CD14-positive monocyte (primary cell): ENCODE data around the gene LRG1. TPM values are rescaled to one million over a fixed set of nuclear protein-coding genes. Genes with fewer than 3 reads are reported as not detected.

Experiments
- DNase-seq, 3 donors: peaks; one replicate each; pipeline ENCODE4 v3.0.0-alpha.2; 2011 to 2022
- H2AFZ ChIP-seq: 2 replicates; pipeline ENCODE4 v1.6.0; 2012; ENCODE audit warnings: mild to moderate bottlenecking, low read depth, low read length, inconsistent platforms; ENCODE audit not compliant: insufficient read depth, poor library complexity, severe bottlenecking
- H3K27ac ChIP-seq, 2 donors: 1 replicate in 1 of 2; 2 replicates in 1 of 2; pipeline ENCODE4 v1.5.1; 2012 to 2013; ENCODE audit warnings: low read length in 2 of 2, control low read depth in 1 of 2, inconsistent platforms in 1 of 2, low read depth in 1 of 2, mild to moderate bottlenecking in 1 of 2
- H3K27me3 ChIP-seq, 2 donors: one replicate each; pipeline versions ENCODE4 v1.6.0 to v1.6.1; 2011 to 2013; ENCODE audit warnings: low read length in 2 of 2; ENCODE audit not compliant: control insufficient read depth in 2 of 2, insufficient read depth in 2 of 2
- H3K36me3 ChIP-seq, 2 donors: replicated peaks in 1 of 2; 1 replicate in 1 of 2; 2 replicates in 1 of 2; pipeline versions ENCODE4 v1.5.1 to v1.6.1; 2012 to 2013; ENCODE audit warnings: low read length in 2 of 2, control low read depth in 1 of 2, inconsistent platforms in 1 of 2, mild to moderate bottlenecking in 1 of 2; ENCODE audit not compliant: insufficient read depth in 2 of 2, control insufficient read depth in 1 of 2
- H3K4me1 ChIP-seq, 2 donors: 1 replicate in 1 of 2; 2 replicates in 1 of 2; pipeline versions ENCODE4 v1.5.1 to v1.6.1; 2012 to 2013; ENCODE audit warnings: low read length in 2 of 2, control low read depth in 1 of 2, inconsistent platforms in 1 of 2, mild to moderate bottlenecking in 1 of 2, moderate library complexity in 1 of 2; ENCODE audit not compliant: insufficient read depth in 2 of 2, control insufficient read depth in 1 of 2
- H3K4me2 ChIP-seq: replicated peaks from 2 replicates; pipeline ENCODE3; 2012; ENCODE audit warnings: low read length, moderate library complexity, mild to moderate bottlenecking; ENCODE audit not compliant: poor library complexity, severe bottlenecking; ENCODE audit errors: extremely low read depth
- H3K4me3 ChIP-seq, 3 experiments: fragments of 200-600 bp in 1 of 3; sonication (generic) in 1 of 3; replicated peaks in 1 of 3; 1 replicate in 2 of 3; 2 replicates in 1 of 3; pipeline ENCODE4 v1.5.1; 2011 to 2013; ENCODE audit warnings: low read length in 3 of 3, mild to moderate bottlenecking in 3 of 3, control low read depth in 2 of 3, low read depth in 2 of 3, inconsistent platforms in 1 of 3, moderate library complexity in 1 of 3
- H3K79me2 ChIP-seq: 2 replicates; pipeline ENCODE4 v1.6.0; 2012; ENCODE audit warnings: mild to moderate bottlenecking, control low read depth, inconsistent platforms, low read length, moderate library complexity; ENCODE audit not compliant: insufficient read depth
- H3K9ac ChIP-seq: 2 replicates; pipeline ENCODE4 v1.6.0; 2017; ENCODE audit warnings: low read length, mild to moderate bottlenecking; ENCODE audit not compliant: insufficient read depth, poor library complexity, severe bottlenecking
- H3K9me3 ChIP-seq, 2 donors: replicated peaks in 1 of 2; 1 replicate in 1 of 2; 2 replicates in 1 of 2; pipeline versions ENCODE4 v1.5.1 to v1.6.1; 2012 to 2013; ENCODE audit warnings: low read length in 2 of 2, control low read depth in 1 of 2; ENCODE audit not compliant: control insufficient read depth in 1 of 2, insufficient read depth in 1 of 2
- H4K20me1 ChIP-seq: 2 replicates; pipeline ENCODE4 v1.6.0; 2012; ENCODE audit warnings: mild to moderate bottlenecking, low read length, control low read depth, moderate library complexity; ENCODE audit not compliant: insufficient read depth
- H3K27ac Mint-ChIP-seq, 7 donors: one replicate each; pipeline ENCODE4 v1.8.0; 2020; ENCODE audit warnings: mild to moderate bottlenecking in 7 of 7, mixed read lengths in 7 of 7, moderate library complexity in 6 of 7, inconsistent platforms in 2 of 7
- H3K27me3 Mint-ChIP-seq, 3 donors: one replicate each; pipeline ENCODE4 v1.8.0; 2021 to 2022; ENCODE audit warnings: low read depth in 3 of 3, mild to moderate bottlenecking in 3 of 3, mixed read lengths in 3 of 3, moderate library complexity in 3 of 3, inconsistent platforms in 1 of 3
- H3K36me3 Mint-ChIP-seq, 2 donors: one replicate each; pipeline ENCODE4 v1.8.0; 2020; ENCODE audit warnings: mixed read lengths in 2 of 2, inconsistent platforms in 1 of 2, mild to moderate bottlenecking in 1 of 2
- H3K4me1 Mint-ChIP-seq: one replicate; pipeline ENCODE4 v1.8.0; 2020; ENCODE audit warnings: mild to moderate bottlenecking, mixed read lengths
- H3K4me3 Mint-ChIP-seq, 2 donors: one replicate each; pipeline ENCODE4 v1.8.0; 2020; ENCODE audit warnings: mild to moderate bottlenecking in 2 of 2, mixed read lengths in 2 of 2, moderate library complexity in 1 of 2
- H3K9me3 Mint-ChIP-seq, 7 donors: one replicate each; pipeline ENCODE4 v1.8.0; 2020 to 2022; ENCODE audit warnings: mixed read lengths in 7 of 7, mild to moderate bottlenecking in 6 of 7, moderate library complexity in 6 of 7, inconsistent platforms in 2 of 7
- CTCF ChIP-seq: fragments of 200-600 bp; IDR thresholded peaks from one replicate; pipeline ENCODE4 v1.8.0; 2022; ENCODE audit warnings: antibody characterized with exemption, mild to moderate bottlenecking
- WGBS: methylation state at CpG from one replicate; pipeline ENCODE4 v1.1.5; 2013; ENCODE audit warnings: missing lambda C conversion rate; ENCODE audit not compliant: insufficient coverage; 5-methylcytosine and 5-hydroxymethylcytosine counted together
- intact Hi-C, 2 donors: fragments of 100-400 bp; cut with micrococcal nuclease; formaldehyde crosslinking; loops; one replicate each; pipeline versions ENCODE4 v1.15.0 to v1.15.1; 2023
- polyA plus RNA-seq, 3 donors: library from polyadenylated mRNA; depleted of rRNA in 1 of 3; unstranded in 2 of 3; stranded (reverse) in 1 of 3; fragments of 300-500 nt in 2 of 3; fragments of >200 nt in 1 of 3; fragmentation: Illumina TruSeq in 2 of 3; gene quantifications; 1 replicate in 2 of 3; 2 replicates in 1 of 3; pipeline ENCODE4 v1.2.3, GENCODE V29; 2012 to 2021

The LRG1 gene
- polyA plus RNA-seq, 3 donors: 5.5 to 50.1 (median 9.6) TPM

DNA sequence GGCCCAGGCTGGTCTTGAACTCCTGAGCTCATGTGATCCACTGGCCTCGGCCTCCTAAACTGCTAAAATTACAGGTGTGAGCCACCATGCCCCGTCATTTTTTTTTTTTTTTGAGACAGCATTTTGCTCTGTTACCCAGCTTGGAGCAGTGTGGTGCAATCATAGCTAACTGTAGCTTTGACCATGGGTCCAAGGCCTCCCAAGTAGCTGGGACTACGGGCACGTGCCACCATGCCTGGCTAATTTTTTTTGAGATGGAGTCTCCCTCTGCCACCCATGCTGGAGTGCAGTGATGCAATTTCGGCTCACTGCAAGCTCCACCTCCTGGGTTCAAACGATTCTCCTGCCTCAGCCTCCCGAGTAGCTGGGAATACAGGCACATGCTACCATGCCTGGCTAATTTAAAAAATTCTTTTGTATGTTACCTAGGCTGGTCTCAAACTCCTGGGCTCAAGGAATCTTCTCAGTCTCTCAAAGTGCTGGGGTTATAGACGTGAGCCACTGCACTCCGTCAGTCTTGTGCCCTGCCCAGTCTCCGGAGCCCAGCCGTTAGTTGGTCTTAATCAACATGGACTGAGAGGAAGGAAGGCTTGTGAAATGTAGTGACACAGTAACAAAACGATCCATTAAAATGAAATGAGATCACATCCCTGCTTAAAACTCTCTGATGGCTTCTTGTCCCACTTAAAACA lies 1.4 kb upstream of the LRG1 start:
- Histone ChIP-seq H3K36me3 (no peaks in the 10 kb centered on the region), H3K27ac (peak overlapping the region; percentile 92 to 98), H3K9me3 (no peaks in the 10 kb centered on the region), H3K4me2 (peak overlapping the region; percentile 7), H3K9ac (peak overlapping the region; percentile 99), H3K79me2 (peaks cover 26% of the 10 kb centered on the region), H3K27me3 (no peaks in the 10 kb centered on the region), H3K4me3 (peak overlapping the region in 1 of 3 experiments; percentile 55), H3K4me1 (peaks cover 72 to 83% of the 10 kb centered on the region in 2 donors), H2AFZ (no peak overlapping the region), H4K20me1 (no peaks in the 10 kb centered on the region)
- H3K4me1 Mint-ChIP-seq: peaks cover 68% of the 10 kb centered on the region
- peak overlapping the region; percentile 66 to 68 for H3K4me3 Mint-ChIP-seq
- intact Hi-C loops: loop anchor here (2.0 to 5.0 kb wide), 3 partner anchors 18 to 96 kb away; partner anchors contain the start of genes TNFAIP8L1 (in 2 of the 2) and SEMA6B (in 1 of the 2)
- peak; percentile 85 to 93 (median 87) for DNase-seq
- TF ChIP-seq CTCF: no peak
- peak overlapping the region; percentile 97 to 99 (median 98) for H3K27ac Mint-ChIP-seq
- peaks cover 0 to 11% (median 0%) of the 10 kb centered on the region in 3 donors for H3K27me3 Mint-ChIP-seq
- peaks cover 2 to 9% (median 6%) of the 10 kb centered on the region in 7 donors for H3K9me3 Mint-ChIP-seq
- 6% methylated on average over 9 of the region's 12 CpGs for WGBS
- peaks cover 2 to 8% of the 10 kb centered on the region in 2 donors for H3K36me3 Mint-ChIP-seq

DNA sequence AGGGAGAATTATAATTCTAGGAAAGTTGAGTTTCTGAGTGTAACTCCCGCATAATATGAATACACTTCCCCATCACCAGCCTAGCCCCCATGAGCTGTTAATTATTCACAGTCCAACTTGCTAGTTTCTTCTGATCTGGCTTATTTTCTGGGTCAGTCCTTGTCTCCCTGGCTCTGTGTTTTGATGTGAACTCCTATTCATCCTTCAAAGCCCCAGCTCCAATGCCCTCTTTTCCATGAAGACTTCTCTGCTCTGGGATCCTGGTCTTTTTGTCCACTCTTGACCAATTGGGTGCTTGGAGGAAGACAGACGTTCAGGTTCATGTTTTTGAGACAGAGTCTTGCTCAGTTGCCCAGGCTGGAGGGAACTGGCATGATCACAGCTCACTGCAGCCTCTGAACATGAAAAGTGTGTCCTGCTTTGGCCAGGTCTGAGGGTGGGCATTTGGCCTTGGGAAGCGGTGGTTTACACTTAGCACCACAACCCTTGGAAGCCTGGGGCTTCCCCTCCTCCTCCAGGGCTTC lies 605 bp downstream of the LRG1 start:
- no peaks in the 10 kb centered on the region for H4K20me1 ChIP-seq
- Mint-ChIP-seq H3K4me1 (peaks cover 72% of the 10 kb centered on the region), H3K9me3 (peaks cover 2 to 12% (median 6%) of the 10 kb centered on the region in 7 donors), H3K27me3 (peaks cover 2 to 11% (median 3%) of the 10 kb centered on the region in 3 donors), H3K36me3 (peaks cover 0 to 4% of the 10 kb centered on the region in 2 donors), H3K27ac (peak overlapping the region; percentile 97 to 99 (median 98)), H3K4me3 (peak overlapping the region in 1 of 2 donors; percentile 85)
- H3K27me3 ChIP-seq: peaks cover 0 to 2% of the 10 kb centered on the region in 2 donors
- no peaks in the 10 kb centered on the region for H3K36me3 ChIP-seq
- no peak for DNase-seq
- no peak for TF ChIP-seq CTCF
- peak overlapping the region in 1 of 3 experiments; percentile 55 for H3K4me3 ChIP-seq
- peak overlapping the region; percentile 67 for H3K4me2 ChIP-seq
- H3K9ac ChIP-seq: peak overlapping the region; percentile 99
- no peaks in the 10 kb centered on the region for H3K9me3 ChIP-seq
- H3K4me1 ChIP-seq: peaks cover 83 to 94% of the 10 kb centered on the region in 2 donors
- peaks cover 26% of the 10 kb centered on the region for H3K79me2 ChIP-seq
- H3K27ac ChIP-seq: peak overlapping the region; percentile 92 to 98
- intact Hi-C loops: no loop called here
- 100% methylated on average over 1 of the region's 3 CpGs for WGBS
- H2AFZ ChIP-seq: no peak overlapping the region
